ENCODE data around the gene C17orf113.

- TF ChIP-seq, protein P1, sequence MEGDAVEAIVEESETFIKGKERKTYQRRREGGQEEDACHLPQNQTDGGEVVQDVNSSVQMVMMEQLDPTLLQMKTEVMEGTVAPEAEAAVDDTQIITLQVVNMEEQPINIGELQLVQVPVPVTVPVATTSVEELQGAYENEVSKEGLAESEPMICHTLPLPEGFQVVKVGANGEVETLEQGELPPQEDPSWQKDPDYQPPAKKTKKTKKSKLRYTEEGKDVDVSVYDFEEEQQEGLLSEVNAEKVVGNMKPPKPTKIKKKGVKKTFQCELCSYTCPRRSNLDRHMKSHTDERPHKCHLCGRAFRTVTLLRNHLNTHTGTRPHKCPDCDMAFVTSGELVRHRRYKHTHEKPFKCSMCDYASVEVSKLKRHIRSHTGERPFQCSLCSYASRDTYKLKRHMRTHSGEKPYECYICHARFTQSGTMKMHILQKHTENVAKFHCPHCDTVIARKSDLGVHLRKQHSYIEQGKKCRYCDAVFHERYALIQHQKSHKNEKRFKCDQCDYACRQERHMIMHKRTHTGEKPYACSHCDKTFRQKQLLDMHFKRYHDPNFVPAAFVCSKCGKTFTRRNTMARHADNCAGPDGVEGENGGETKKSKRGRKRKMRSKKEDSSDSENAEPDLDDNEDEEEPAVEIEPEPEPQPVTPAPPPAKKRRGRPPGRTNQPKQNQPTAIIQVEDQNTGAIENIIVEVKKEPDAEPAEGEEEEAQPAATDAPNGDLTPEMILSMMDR (IDR thresholded peaks at IDR 0.05): no peak
- TF ChIP-seq POLR2A (IDR thresholded peaks at IDR 0.05): no peak
- no peak for TF ChIP-seq POLR2AphosphoS5 (IDR thresholded peaks at IDR 0.05)
Measured at GRCh38 chr17:42034059-42034458, 16.3 kb downstream of the C17orf113 start.
